A549 (cell line): Measurements from ENCODE around the gene NFE2L3. TPM values are rescaled to one million over a fixed set of nuclear protein-coding genes. Genes with fewer than 3 reads are reported as not detected.

ENCODE experiments used
- ATAC-seq, 2 experiments: fragments of 200-7000 bp in 1 of 2; fragments of >200 bp in 1 of 2; cut with Nextera tagmentation in 1 of 2; cut with Tn5 transposase in 1 of 2; 3 replicates each; pipeline versions ENCODE4 v1.8.0 to v1.9.1; 2018 to 2020; ENCODE audit warnings: mild to moderate bottlenecking in 1 of 2, moderate library complexity in 1 of 2
- CTCF ChIA-PET: fragments of 300-600 bp; sonication (Branson Sonifier 250); formaldehyde crosslinking; extraction: SDS; loops from one replicate; lab custom pipeline; 2021; ENCODE audit warnings: antibody characterized with exemption, inconsistent platforms; lab: Yijun Ruan, JAX
- POLR2A ChIA-PET: fragments of 350-600 bp; formaldehyde crosslinking; extraction: SDS; loops from one replicate; lab custom pipeline; 2021; ENCODE audit warnings: antibody characterized with exemption, inconsistent platforms; lab: Yijun Ruan, JAX
- DNase-seq, 2 experiments: peaks; one replicate each; pipeline versions ENCODE4 v3.0.0 to v3.0.0-alpha.2; 2011 to 2016; ENCODE audit warnings: low read depth in 1 of 2, low spot score in 1 of 2
- FAIRE-seq: peaks from 2 replicates; lab custom pipeline; 2011; peaks lifted over from hg19 to GRCh38; lab: Jason Lieb, UNC
- H3K27ac ChIP-seq, 2 experiments: fragments of >200 bp; sonication (Bioruptor Twin); formaldehyde crosslinking; 3 replicates each; pipeline ENCODE4 v1.5.1; 2016 to 2017
- H3K4me1 ChIP-seq: fragments of >200 bp; sonication (Bioruptor Twin); formaldehyde crosslinking; 3 replicates; pipeline ENCODE4 v1.6.1; 2016
- H3K4me2 ChIP-seq: fragments of >200 bp; sonication (Bioruptor Twin); formaldehyde crosslinking; 3 replicates; pipeline ENCODE4 v1.6.1; 2016
- H3K4me3 ChIP-seq: fragments of >200 bp; sonication (Bioruptor Twin); formaldehyde crosslinking; 3 replicates; pipeline ENCODE4 v1.5.1; 2016
- H3K9me3 ChIP-seq: fragments of >200 bp; sonication (Bioruptor Twin); formaldehyde crosslinking; 3 replicates; pipeline ENCODE4 v1.6.1; 2016
- CBX2 ChIP-seq: fragments of 200-600 bp; sonication (generic); IDR thresholded peaks from 2 replicates; pipeline ENCODE4 v1.6.1; 2016; ENCODE audit warnings: low read depth, mild to moderate bottlenecking, borderline replicate concordance
- EHF ChIP-seq: fragments of 250-450 bp; sonication (Bioruptor Pico); IDR thresholded peaks from 2 replicates; pipeline ENCODE4 v1.5.0; 2020; ENCODE audit warnings: mild to moderate bottlenecking
- EHMT2 ChIP-seq: fragments of 200-600 bp; sonication (generic); IDR thresholded peaks from 2 replicates; pipeline ENCODE4 v1.6.1; 2016; ENCODE audit warnings: antibody characterized with exemption, low read depth, mild to moderate bottlenecking, moderate library complexity
- ESRRA ChIP-seq: fragments of 150-350 bp; IDR thresholded peaks from 2 replicates; pipeline ENCODE4 v1.6.1; 2014; ENCODE audit warnings: mild to moderate bottlenecking, low read length, borderline replicate concordance
- FOXS1 ChIP-seq: fragments of 250-450 bp; sonication (Bioruptor Pico); IDR thresholded peaks from 2 replicates; pipeline ENCODE4 v1.5.0; 2020; ENCODE audit warnings: mild to moderate bottlenecking, moderate library complexity
- HOXA7 ChIP-seq: fragments of 250-450 bp; sonication (Bioruptor Pico); IDR thresholded peaks from 2 replicates; pipeline ENCODE4 v1.5.0; 2020; ENCODE audit warnings: mild to moderate bottlenecking, moderate library complexity
- HOXB5 ChIP-seq: fragments of 250-450 bp; sonication (Bioruptor Pico); IDR thresholded peaks from 2 replicates; pipeline ENCODE4 v1.5.0; 2020; ENCODE audit warnings: mild to moderate bottlenecking, moderate library complexity
- KDM1A ChIP-seq: fragments of 200-600 bp; sonication (generic); IDR thresholded peaks from 2 replicates; pipeline ENCODE4 v1.6.1; 2016; ENCODE audit warnings: low read depth, mild to moderate bottlenecking
- KDM5A ChIP-seq: fragments of 200-600 bp; sonication (generic); IDR thresholded peaks from 2 replicates; pipeline ENCODE4 v1.6.1; 2016; ENCODE audit warnings: antibody characterized with exemption, mild to moderate bottlenecking
- RAD21 ChIP-seq, 2 experiments: fragments of >200 bp in 1 of 2; sonication (Bioruptor Twin) in 1 of 2; formaldehyde crosslinking in 1 of 2; IDR thresholded peaks in 1 of 2; conservative IDR thresholded peaks in 1 of 2; 2 replicates in 1 of 2; 3 replicates in 1 of 2; pipeline ENCODE4 v1.6.1; 2012 to 2018; ENCODE audit warnings: inconsistent platforms in 1 of 2
- RCOR1 ChIP-seq: fragments of 150-350 bp; IDR thresholded peaks from 2 replicates; pipeline ENCODE4 v1.6.1; 2014; ENCODE audit warnings: antibody characterized with exemption, low read length, low read depth
- RFX5 ChIP-seq: fragments of 450-650 bp; IDR thresholded peaks from 2 replicates; pipeline ENCODE4 v1.7.1; 2014; ENCODE audit warnings: antibody characterized with exemption, mild to moderate bottlenecking, moderate library complexity
- RNF2 ChIP-seq: fragments of 200-600 bp; sonication (generic); IDR thresholded peaks from 2 replicates; pipeline ENCODE4 v1.6.1; 2016; ENCODE audit warnings: low read depth, mild to moderate bottlenecking, antibody characterized with exemption, moderate library complexity, borderline replicate concordance
- TP53 ChIP-seq: fragments of 250-450 bp; sonication (Bioruptor Pico); IDR thresholded peaks from 2 replicates; pipeline ENCODE4 v1.5.0; 2021; ENCODE audit warnings: mild to moderate bottlenecking, moderate library complexity
- ZFP36 ChIP-seq: fragments of 450-650 bp; IDR thresholded peaks from 2 replicates; pipeline ENCODE4 v1.6.1; 2014; ENCODE audit warnings: borderline replicate concordance; ENCODE audit not compliant: partially characterized antibody
- ZNF302 ChIP-seq: fragments of 250-450 bp; sonication (Bioruptor Pico); IDR thresholded peaks from 2 replicates; pipeline ENCODE4 v1.9.0; 2021; ENCODE audit warnings: inconsistent platforms, mild to moderate bottlenecking, moderate library complexity
- WGBS: methylation state at CpG from one replicate; pipeline ENCODE4 v1.1.6; 2017; ENCODE audit errors: missing lambda C conversion rate; 5-methylcytosine and 5-hydroxymethylcytosine counted together
- polyA plus RNA-seq, 4 experiments: library from polyadenylated mRNA; depleted of rRNA in 3 of 4; stranded (reverse); fragments of >200 nt; fragmentation: RNase III in 1 of 4; extraction: RNeasy Plus Mini Kit Qiagen cat#74134 plus additional on column Dnase treatment in 1 of 4; gene quantifications; 2 replicates in 3 of 4; 3 replicates in 1 of 4; pipeline ENCODE4 v1.2.3, GENCODE V29; 2011 to 2017
- TF ChIP-seq, protein P1 (sequence below): fragments of 200-600 bp; sonication (generic); IDR thresholded peaks from 2 replicates; pipeline ENCODE4 v1.6.1; 2016; ENCODE audit warnings: antibody characterized with exemption, mild to moderate bottlenecking, moderate library complexity
- TF ChIP-seq, protein P2 (sequence below): IDR thresholded peaks from 2 replicates; pipeline ENCODE4 v1.6.1; 2012
- TF ChIP-seq, protein P3 (sequence below): fragments of >200 bp; sonication (Bioruptor Twin); formaldehyde crosslinking; IDR thresholded peaks from 3 replicates; pipeline ENCODE4 v1.6.1; 2016
- TF ChIP-seq, protein P4 (sequence below): fragments of >200 bp; sonication (Bioruptor Twin); formaldehyde crosslinking; IDR thresholded peaks from 3 replicates; pipeline ENCODE4 v1.5.1; 2016
- TF ChIP-seq, protein P5 (sequence below): fragments of >200 bp; sonication (Bioruptor Twin); formaldehyde crosslinking; IDR thresholded peaks from 2 replicates; pipeline ENCODE4 v1.6.1; 2016
- TF ChIP-seq, protein P6 (sequence below): fragments of 250-450 bp; sonication (Bioruptor Pico); IDR thresholded peaks from 2 replicates; pipeline ENCODE4 v1.5.0; 2021; ENCODE audit warnings: mild to moderate bottlenecking, moderate library complexity, borderline replicate concordance
- TF ChIP-seq, protein P7 (sequence below): fragments of 250-450 bp; sonication (Bioruptor Pico); IDR thresholded peaks from 2 replicates; pipeline ENCODE4 v1.5.0; 2020; ENCODE audit warnings: low read depth, mild to moderate bottlenecking, moderate library complexity

The NFE2L3 gene
- polyA plus RNA-seq, 2 of the 4 experiments (the other 2 are of a cell fraction), result 4.9 to 11.4 TPM

DNA sequence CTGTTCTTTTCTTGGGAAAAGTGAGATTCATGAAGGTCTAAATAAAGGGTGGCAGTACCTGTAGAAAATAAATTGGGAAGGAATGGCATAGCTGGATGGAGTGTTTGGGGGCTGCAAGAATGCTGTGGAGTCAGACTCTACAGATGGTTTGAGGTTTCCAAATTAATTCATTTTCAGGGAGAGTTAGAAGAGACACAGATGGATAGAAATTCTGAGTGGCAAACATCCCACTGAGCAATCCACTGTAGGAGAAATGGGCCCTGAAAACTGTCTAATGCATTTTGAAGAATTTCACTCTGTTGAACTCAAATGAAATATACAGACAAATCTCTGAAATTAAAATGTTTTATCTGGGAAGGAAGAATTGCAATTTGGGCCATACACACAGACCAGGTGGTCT lies 16.9 kb upstream of the NFE2L3 start (continued):
- TF ChIP-seq, protein P1, sequence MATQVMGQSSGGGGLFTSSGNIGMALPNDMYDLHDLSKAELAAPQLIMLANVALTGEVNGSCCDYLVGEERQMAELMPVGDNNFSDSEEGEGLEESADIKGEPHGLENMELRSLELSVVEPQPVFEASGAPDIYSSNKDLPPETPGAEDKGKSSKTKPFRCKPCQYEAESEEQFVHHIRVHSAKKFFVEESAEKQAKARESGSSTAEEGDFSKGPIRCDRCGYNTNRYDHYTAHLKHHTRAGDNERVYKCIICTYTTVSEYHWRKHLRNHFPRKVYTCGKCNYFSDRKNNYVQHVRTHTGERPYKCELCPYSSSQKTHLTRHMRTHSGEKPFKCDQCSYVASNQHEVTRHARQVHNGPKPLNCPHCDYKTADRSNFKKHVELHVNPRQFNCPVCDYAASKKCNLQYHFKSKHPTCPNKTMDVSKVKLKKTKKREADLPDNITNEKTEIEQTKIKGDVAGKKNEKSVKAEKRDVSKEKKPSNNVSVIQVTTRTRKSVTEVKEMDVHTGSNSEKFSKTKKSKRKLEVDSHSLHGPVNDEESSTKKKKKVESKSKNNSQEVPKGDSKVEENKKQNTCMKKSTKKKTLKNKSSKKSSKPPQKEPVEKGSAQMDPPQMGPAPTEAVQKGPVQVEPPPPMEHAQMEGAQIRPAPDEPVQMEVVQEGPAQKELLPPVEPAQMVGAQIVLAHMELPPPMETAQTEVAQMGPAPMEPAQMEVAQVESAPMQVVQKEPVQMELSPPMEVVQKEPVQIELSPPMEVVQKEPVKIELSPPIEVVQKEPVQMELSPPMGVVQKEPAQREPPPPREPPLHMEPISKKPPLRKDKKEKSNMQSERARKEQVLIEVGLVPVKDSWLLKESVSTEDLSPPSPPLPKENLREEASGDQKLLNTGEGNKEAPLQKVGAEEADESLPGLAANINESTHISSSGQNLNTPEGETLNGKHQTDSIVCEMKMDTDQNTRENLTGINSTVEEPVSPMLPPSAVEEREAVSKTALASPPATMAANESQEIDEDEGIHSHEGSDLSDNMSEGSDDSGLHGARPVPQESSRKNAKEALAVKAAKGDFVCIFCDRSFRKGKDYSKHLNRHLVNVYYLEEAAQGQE, result no peak
- TF ChIP-seq RAD21 (conservative IDR thresholded peaks at IDR 0.05 in 1 of 2, IDR thresholded peaks at IDR 0.05 in 1 of 2), result no peak
- TF ChIP-seq, protein P2, sequence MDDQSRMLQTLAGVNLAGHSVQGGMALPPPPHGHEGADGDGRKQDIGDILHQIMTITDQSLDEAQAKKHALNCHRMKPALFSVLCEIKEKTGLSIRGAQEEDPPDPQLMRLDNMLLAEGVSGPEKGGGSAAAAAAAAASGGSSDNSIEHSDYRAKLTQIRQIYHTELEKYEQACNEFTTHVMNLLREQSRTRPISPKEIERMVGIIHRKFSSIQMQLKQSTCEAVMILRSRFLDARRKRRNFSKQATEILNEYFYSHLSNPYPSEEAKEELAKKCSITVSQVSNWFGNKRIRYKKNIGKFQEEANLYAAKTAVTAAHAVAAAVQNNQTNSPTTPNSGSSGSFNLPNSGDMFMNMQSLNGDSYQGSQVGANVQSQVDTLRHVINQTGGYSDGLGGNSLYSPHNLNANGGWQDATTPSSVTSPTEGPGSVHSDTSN, result no peak
- TF ChIP-seq ZFP36, result no peak
- TF ChIP-seq ESRRA, result no peak
- TF ChIP-seq RCOR1, result no peak
- no peak for TF ChIP-seq KDM5A
- TF ChIP-seq CBX2, result no peak
- no peak for TF ChIP-seq HOXA7 (CRISPR knock-in tag)

DNA sequence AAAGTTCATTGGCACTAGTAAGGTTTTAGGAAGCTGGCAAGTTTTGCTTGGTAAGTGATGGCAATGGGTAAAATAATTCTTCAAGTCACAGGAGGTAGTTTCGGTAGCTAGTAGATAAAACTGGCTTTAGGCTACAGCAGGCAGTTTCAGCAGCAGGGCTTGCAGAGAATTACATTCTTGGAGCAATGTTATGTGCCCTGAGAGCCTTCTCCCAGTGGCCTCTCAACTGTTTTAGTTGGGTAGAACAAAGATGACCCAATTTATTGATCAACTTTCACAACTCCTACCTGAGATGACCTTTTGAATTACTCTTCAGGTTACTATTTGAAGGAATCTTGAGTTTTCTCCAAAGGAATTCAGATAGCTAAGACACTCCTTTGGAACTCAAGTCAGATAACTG lies 16.4 kb upstream of the NFE2L3 start:
- DNase-seq (no peak), ATAC-seq (no peak), FAIRE-seq (no peak)
- Histone ChIP-seq H3K4me1 (no peaks in the 10 kb centered on the region), H3K4me3 (no peak overlapping the region), H3K9me3 (no peaks in the 10 kb centered on the region), H3K27ac (no peak overlapping the region), H3K4me2 (no peak overlapping the region)
- 54% methylated on average over 1 of the region's 1 CpG for WGBS
- CTCF ChIA-PET, result interaction anchor here (0.6 to 1.7 kb wide), 3 partner anchors 8 to 45 kb away, joined by 3 read pairs; no protein-coding TSS in a partner anchor
- TF ChIP-seq, protein P3, sequence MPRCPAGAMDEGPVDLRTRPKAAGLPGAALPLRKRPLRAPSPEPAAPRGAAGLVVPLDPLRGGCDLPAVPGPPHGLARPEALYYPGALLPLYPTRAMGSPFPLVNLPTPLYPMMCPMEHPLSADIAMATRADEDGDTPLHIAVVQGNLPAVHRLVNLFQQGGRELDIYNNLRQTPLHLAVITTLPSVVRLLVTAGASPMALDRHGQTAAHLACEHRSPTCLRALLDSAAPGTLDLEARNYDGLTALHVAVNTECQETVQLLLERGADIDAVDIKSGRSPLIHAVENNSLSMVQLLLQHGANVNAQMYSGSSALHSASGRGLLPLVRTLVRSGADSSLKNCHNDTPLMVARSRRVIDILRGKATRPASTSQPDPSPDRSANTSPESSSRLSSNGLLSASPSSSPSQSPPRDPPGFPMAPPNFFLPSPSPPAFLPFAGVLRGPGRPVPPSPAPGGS, result no peak
- TF ChIP-seq, protein P4, sequence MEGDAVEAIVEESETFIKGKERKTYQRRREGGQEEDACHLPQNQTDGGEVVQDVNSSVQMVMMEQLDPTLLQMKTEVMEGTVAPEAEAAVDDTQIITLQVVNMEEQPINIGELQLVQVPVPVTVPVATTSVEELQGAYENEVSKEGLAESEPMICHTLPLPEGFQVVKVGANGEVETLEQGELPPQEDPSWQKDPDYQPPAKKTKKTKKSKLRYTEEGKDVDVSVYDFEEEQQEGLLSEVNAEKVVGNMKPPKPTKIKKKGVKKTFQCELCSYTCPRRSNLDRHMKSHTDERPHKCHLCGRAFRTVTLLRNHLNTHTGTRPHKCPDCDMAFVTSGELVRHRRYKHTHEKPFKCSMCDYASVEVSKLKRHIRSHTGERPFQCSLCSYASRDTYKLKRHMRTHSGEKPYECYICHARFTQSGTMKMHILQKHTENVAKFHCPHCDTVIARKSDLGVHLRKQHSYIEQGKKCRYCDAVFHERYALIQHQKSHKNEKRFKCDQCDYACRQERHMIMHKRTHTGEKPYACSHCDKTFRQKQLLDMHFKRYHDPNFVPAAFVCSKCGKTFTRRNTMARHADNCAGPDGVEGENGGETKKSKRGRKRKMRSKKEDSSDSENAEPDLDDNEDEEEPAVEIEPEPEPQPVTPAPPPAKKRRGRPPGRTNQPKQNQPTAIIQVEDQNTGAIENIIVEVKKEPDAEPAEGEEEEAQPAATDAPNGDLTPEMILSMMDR, result no peak
- TF ChIP-seq HOXA7 (CRISPR knock-in tag), result no peak
- TF ChIP-seq KDM1A, result no peak
- POLR2A ChIA-PET, result no interaction called here

DNA sequence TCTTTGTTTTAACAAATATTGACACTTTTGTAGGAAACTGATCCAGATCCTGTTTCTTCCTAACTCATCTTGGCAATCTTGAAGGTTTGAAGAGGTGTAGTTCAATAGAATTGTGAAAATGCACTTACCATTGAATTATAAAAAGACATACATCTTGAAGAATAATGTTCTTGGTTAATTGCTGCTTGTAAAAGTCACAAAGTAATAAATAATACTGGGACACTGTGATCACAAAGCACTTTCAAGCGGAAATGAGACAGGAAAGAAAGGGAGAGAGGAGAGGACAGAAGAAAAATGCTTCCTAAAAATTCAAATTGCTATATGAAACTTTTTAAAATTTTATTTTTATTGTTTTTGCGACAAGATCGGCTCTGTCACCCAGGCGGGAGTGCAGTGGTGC lies 15.2 kb upstream of the NFE2L3 start:
- ChIA-PET CTCF (no interaction called here), POLR2A (no interaction called here)
- Histone ChIP-seq H3K4me1 (no peaks in the 10 kb centered on the region), H3K4me3 (no peak overlapping the region), H3K27ac (no peak overlapping the region), H3K9me3 (no peaks in the 10 kb centered on the region), H3K4me2 (no peak overlapping the region)
- 71% methylated on average over 4 of the region's 4 CpGs for WGBS
- ATAC-seq, result no peak
- FAIRE-seq, result no peak
- no peak for DNase-seq
- TF ChIP-seq FOXS1 (no peak), EHF (CRISPR knock-in tag) (no peak), ZFP36 (no peak), ZNF302 (CRISPR knock-in tag) (no peak), EHMT2 (no peak), RNF2 (no peak), RFX5 (no peak), TP53 (CRISPR knock-in tag) (no peak), HOXB5 (no peak)
- TF ChIP-seq, protein P5, sequence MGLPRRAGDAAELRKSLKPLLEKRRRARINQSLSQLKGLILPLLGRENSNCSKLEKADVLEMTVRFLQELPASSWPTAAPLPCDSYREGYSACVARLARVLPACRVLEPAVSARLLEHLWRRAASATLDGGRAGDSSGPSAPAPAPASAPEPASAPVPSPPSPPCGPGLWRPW, result no peak
- TF ChIP-seq, protein P6, sequence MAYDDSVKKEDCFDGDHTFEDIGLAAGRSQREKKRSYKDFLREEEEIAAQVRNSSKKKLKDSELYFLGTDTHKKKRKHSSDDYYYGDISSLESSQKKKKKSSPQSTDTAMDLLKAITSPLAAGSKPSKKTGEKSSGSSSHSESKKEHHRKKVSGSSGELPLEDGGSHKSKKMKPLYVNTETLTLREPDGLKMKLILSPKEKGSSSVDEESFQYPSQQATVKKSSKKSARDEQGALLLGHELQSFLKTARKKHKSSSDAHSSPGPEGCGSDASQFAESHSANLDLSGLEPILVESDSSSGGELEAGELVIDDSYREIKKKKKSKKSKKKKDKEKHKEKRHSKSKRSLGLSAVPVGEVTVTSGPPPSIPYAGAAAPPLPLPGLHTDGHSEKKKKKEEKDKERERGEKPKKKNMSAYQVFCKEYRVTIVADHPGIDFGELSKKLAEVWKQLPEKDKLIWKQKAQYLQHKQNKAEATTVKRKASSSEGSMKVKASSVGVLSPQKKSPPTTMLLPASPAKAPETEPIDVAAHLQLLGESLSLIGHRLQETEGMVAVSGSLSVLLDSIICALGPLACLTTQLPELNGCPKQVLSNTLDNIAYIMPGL (CRISPR knock-in tag), result no peak
- TF ChIP-seq, protein P3, result no peak
- TF ChIP-seq, protein P7, sequence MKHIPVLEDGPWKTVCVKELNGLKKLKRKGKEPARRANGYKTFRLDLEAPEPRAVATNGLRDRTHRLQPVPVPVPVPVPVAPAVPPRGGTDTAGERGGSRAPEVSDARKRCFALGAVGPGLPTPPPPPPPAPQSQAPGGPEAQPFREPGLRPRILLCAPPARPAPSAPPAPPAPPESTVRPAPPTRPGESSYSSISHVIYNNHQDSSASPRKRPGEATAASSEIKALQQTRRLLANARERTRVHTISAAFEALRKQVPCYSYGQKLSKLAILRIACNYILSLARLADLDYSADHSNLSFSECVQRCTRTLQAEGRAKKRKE (CRISPR knock-in tag), result no peak
